Urinary bladder (tissue), 4 donors: Measurements from ENCODE around the gene RAMACL. TPM values are rescaled to one million over a fixed set of nuclear protein-coding genes. Genes with fewer than 3 reads are reported as not detected.

Source experiments
- DNase-seq: peaks from one replicate; pipeline ENCODE4 v3.0.0-alpha.2; 2015; ENCODE audit errors: extremely low spot score
- H3K27ac ChIP-seq: one replicate; pipeline ENCODE4 v1.5.1; 2013; ENCODE audit warnings: low read depth, mild to moderate bottlenecking, moderate library complexity
- H3K36me3 ChIP-seq: one replicate; pipeline ENCODE4 v1.6.1; 2013; ENCODE audit warnings: mild to moderate bottlenecking, moderate library complexity; ENCODE audit not compliant: insufficient read depth
- H3K4me1 ChIP-seq: one replicate; pipeline ENCODE4 v1.6.1; 2013; ENCODE audit warnings: mild to moderate bottlenecking, moderate library complexity; ENCODE audit not compliant: insufficient read depth
- H3K4me3 ChIP-seq: one replicate; pipeline ENCODE4 v1.5.1; 2013; ENCODE audit warnings: low read depth, low read length
- WGBS: extraction: QIAGEN DNeasy Blood & Tissue Kit; methylation state at CpG from one replicate; pipeline ENCODE4 v1.1.7; 2013; 5-methylcytosine and 5-hydroxymethylcytosine counted together
- polyA plus RNA-seq: library from polyadenylated mRNA; stranded (reverse); fragments of 200-250 nt; gene quantifications from one replicate; pipeline ENCODE4 v1.2.3, GENCODE V29; 2013
- total RNA-seq: library from RNA; depleted of rRNA; stranded (reverse); fragments of >200 nt; gene quantifications from one replicate; pipeline ENCODE4 v1.2.3, GENCODE V29; 2014
- donor health status: healthy with polysubstance abuse.
- donor health status: healthy.

Gene RAMACL
- total and polyA plus RNA-seq, 2 donors: 0.37 to 6.0 TPM

DNA sequence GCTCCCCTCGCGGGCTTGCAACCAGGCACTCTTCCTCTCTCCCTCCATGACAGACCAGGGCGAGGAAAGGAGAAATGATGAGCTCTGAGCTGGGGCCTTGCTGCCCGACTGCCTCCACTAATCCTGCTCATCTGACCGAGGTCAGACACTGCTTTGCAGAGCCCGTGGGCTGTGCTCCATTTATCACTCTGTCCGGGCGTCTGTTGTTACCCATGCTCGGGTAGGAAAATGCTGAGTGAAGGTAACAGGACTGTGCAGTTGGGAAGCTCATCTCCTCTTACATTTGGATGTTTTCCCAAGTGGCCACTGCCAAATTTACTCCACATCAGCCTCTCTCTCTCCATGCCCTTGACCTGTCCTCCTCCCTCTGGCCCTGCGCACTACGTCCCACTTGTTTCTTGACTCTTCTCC is 26.0 kb upstream of the RAMACL start:
- Histone ChIP-seq H3K27ac (peak overlapping the region; percentile 18), H3K36me3 (no peaks in the 10 kb centered on the region), H3K4me3 (no peak overlapping the region), H3K4me1 (no peaks in the 10 kb centered on the region)
- no peak for DNase-seq
- 70% methylated on average over 11 of the region's 11 CpGs for WGBS

DNA sequence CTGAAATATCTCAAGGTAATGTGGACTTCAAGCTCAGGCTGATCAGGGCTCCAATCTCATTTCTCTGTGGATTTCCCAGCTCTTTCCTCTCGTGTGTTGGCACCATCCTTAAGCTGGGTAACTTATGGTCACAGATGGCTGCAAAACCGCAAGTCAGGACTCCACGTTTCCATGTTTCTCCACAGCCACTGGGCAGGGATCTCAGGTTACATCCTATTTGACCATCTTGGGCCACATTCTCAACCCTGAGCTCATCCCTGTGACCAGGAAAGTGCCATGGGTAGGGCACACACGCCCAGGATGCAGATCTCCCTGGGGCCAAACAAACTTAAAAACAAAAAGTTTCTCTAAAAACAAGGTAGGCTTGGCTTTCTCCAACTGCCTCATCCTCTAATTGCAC is 25.2 kb upstream of the RAMACL start:
- H3K4me3 ChIP-seq: no peak overlapping the region
- no peaks in the 10 kb centered on the region for H3K4me1 ChIP-seq
- WGBS: 89% methylated on average over 4 of the region's 4 CpGs
- no peak for DNase-seq
- peak overlapping the region; percentile 44 for H3K27ac ChIP-seq
- no peaks in the 10 kb centered on the region for H3K36me3 ChIP-seq

DNA sequence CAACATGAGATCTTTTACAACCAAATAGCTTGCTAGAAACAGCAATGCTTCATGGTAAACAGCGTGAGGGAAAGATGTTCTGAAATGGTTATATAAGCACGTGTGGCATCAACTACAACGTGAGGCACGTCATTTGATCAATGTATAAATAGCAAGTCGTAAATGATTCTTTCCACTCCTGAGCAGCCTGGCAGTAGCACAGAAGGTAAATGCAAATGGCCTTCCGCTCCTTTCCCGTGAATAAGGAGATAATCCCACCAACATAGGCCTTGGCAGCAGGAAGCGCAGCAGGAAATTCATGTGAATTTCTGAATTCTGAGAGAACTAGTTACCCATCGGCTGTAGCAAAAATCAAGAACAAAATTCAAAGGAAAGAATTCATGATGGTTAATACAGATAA is 23.6 kb upstream of the RAMACL start:
- Histone ChIP-seq H3K27ac (no peak overlapping the region), H3K4me3 (no peak overlapping the region)
- 76% methylated on average over 9 of the region's 9 CpGs for WGBS

DNA sequence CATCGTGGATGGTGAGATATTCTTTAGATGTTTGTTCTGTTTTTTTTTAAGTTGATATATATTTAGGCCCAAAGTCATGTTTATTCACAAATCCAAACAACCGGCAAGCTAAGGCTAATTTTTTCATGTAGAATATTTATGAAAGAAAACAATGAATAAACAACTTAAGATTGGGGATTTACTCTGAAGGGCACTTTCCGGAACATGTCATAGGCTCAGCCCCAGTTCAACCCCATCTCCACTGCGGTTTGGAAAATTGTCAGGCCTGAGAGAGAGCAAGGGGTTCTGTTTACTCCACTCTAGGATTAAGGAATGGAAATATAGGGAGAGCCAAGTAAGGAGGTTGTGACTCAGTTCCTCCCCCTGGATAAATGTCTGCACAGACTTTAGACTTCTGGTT is 22.3 kb upstream of the RAMACL start:
- DNase-seq: no peak
- 29% methylated on average over 4 of the region's 4 CpGs for WGBS
- Histone ChIP-seq H3K27ac (no peak overlapping the region), H3K4me3 (no peak overlapping the region), H3K36me3 (no peaks in the 10 kb centered on the region), H3K4me1 (no peaks in the 10 kb centered on the region)

More for the DNA sequence above, 23.6 kb upstream of the RAMACL start:
- no peaks in the 10 kb centered on the region for H3K4me1 ChIP-seq
- DNase-seq: no peak
- no peaks in the 10 kb centered on the region for H3K36me3 ChIP-seq

DNA sequence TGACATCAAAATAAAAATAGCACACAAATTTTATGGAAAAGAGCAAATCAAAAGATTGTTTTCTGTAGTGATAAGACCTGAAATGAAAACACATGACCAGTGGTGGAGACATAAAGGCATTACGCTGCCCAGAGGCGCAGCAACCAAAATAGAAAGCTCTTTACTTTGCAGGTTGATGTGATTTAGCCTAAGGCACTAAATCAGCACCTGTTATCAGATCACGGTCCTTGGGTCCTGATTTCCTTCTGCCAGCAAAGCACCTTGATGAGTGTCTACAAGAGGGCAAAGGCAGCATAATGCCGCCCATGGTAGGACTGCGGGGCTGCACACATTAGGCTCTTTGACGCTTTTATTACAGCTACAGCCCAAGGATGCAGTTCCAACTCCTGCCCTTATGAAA is 19.3 kb upstream of the RAMACL start:
- no peak overlapping the region for H3K27ac ChIP-seq
- H3K4me1 ChIP-seq: no peaks in the 10 kb centered on the region
- H3K4me3 ChIP-seq: no peak overlapping the region
- no peaks in the 10 kb centered on the region for H3K36me3 ChIP-seq
- 93% methylated on average over 6 of the region's 6 CpGs for WGBS
- no peak for DNase-seq

DNA sequence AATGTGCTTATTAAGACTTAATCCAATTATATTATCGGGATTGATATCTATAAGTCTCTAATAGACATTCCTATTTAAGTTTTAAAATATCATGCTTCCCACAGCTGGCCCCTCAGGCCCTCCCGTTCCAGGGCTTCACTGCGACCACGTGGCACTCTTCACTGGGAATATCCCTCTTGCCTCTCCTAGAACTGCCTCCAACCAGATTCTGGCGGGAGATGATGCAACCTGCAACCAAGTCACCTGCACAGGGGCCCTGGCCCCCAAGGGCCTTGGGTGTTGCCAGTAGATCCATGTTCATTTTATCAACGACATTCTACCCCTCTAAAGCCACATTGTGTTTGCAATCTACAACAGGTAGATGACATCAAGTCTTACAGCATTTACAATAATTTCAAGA is 18.4 kb upstream of the RAMACL start:
- 92% methylated on average over 6 of the region's 6 CpGs for WGBS
- no peak for DNase-seq
- H3K36me3 ChIP-seq: no peaks in the 10 kb centered on the region
- no peaks in the 10 kb centered on the region for H3K4me1 ChIP-seq
- H3K4me3 ChIP-seq: no peak overlapping the region
- H3K27ac ChIP-seq: no peak overlapping the region

DNA sequence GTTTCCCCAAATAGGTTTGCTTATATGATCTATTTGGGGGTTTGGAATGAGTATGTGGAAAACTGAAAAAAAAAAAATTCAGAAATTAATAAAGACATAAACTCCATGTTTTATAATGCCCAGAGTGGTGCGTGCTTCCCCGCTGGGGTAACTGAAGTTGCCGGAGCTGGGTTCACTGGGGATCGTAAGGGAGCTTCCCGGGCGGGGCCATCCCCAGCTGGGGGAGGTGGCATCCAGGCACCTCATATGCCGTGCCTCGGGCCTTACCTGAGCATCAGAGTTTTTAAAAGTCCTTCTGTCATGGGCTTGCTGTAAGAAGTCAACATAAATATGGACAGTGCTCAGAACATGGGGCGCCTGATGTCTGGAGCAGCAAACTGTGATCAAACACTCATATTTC is 17.9 kb upstream of the RAMACL start:
- no peaks in the 10 kb centered on the region for H3K36me3 ChIP-seq
- H3K27ac ChIP-seq: no peak overlapping the region
- no peak overlapping the region for H3K4me3 ChIP-seq
- WGBS: 97% methylated on average over 9 of the region's 9 CpGs
- no peak for DNase-seq
- no peaks in the 10 kb centered on the region for H3K4me1 ChIP-seq

DNA sequence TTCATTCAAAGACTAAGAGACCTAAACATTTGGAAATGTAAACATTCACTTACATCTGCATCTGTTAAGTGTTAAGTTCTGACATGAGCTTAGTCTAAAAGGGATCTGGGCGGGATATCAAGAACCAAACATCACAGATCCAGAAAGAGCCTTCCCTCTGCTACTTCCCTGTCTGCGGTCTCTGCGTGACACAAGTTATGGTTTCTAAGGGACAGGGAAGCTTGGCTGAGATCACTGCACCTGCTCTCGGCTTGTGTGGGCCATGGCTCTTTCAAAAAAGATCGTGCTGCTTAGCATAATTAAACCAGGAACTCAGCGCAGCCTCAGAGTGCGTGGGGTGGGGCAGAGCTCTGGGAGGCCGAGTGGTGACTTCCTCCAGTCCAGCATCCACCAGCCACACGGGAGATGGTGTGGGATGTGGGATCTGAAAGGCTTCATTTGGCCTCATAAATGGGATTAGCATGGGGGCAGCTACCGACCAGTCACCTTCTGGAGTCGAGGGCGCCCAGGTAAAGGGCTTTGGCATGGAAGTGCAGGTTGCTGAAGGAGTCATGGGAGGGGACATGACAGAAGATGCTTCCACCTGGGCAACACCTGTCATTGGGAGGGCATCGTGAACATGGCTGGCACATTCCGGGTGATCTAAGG is 16.7 kb upstream of the RAMACL start:
- DNase-seq: no peak
- WGBS: 61% methylated on average over 14 of the region's 14 CpGs
- H3K36me3 ChIP-seq: no peaks in the 10 kb centered on the region
- H3K27ac ChIP-seq: no peak overlapping the region
- no peak overlapping the region for H3K4me3 ChIP-seq
- no peaks in the 10 kb centered on the region for H3K4me1 ChIP-seq

DNA sequence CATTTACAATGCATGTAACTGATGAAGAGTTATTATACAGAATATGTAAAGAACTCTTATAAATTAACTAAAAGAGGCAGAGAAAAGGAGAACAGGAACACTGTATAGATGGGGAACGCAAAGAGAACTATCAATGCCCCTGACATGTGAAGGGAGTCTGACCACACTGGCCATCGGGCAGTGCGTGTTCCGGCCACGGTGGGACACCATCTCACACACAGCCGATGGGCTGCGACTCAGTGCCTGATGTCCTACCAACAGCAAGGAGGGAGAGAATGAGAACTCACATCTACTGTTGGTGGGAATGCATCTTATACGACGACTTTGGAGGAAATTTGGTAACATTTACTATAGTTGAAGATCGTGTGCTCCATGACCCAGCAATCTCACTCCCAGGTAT is 15.5 kb upstream of the RAMACL start:
- 98% methylated on average over 10 of the region's 10 CpGs for WGBS
- Histone ChIP-seq H3K4me1 (no peaks in the 10 kb centered on the region), H3K36me3 (no peaks in the 10 kb centered on the region), H3K4me3 (no peak overlapping the region), H3K27ac (no peak overlapping the region)
- no peak for DNase-seq

DNA sequence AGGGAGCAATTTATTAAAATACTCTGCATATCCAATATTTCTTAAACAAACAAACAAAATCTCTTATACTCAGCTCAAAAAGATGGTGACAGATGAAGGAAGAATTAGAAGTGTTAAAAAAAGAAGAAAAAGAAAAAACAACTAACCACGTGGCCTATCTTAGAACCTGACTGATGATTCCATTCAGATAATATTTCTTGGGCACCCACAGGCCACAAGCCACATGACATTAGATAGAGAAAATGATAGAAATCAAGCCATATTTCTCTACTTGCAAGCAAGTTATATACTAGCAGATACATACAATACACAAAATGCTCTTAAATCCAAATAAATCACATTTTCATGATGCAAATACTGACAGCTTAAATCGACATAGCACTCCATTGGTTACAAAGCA is 14.5 kb upstream of the RAMACL start:
- no peak overlapping the region for H3K4me3 ChIP-seq
- no peak for DNase-seq
- no peak overlapping the region for H3K27ac ChIP-seq
- no peaks in the 10 kb centered on the region for H3K36me3 ChIP-seq
- 76% methylated on average over 2 of the region's 2 CpGs for WGBS
- no peaks in the 10 kb centered on the region for H3K4me1 ChIP-seq

DNA sequence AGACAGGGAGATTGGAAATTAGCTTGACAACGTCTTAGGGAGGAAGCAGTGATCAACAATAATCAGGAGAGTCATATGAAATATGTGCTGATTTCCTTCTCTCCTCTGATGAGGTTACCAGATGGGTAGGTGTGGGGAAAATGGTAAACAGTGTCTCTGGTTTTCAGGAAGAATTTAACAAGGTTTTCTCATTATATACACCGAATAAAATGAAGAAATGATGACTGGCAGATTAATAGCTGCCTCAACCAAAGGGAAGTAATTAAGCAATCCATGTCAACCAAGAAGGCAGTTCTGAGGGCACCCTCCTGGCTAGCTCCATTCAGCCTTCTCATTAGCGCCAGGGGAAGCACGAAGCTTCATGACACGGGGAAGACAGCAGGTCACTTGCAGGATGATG is 12.7 kb upstream of the RAMACL start:
- Histone ChIP-seq H3K4me1 (no peaks in the 10 kb centered on the region), H3K27ac (peak overlapping the region; percentile 48), H3K4me3 (no peak overlapping the region), H3K36me3 (no peaks in the 10 kb centered on the region)
- WGBS: 82% methylated on average over 5 of the region's 5 CpGs
- DNase-seq: no peak

DNA sequence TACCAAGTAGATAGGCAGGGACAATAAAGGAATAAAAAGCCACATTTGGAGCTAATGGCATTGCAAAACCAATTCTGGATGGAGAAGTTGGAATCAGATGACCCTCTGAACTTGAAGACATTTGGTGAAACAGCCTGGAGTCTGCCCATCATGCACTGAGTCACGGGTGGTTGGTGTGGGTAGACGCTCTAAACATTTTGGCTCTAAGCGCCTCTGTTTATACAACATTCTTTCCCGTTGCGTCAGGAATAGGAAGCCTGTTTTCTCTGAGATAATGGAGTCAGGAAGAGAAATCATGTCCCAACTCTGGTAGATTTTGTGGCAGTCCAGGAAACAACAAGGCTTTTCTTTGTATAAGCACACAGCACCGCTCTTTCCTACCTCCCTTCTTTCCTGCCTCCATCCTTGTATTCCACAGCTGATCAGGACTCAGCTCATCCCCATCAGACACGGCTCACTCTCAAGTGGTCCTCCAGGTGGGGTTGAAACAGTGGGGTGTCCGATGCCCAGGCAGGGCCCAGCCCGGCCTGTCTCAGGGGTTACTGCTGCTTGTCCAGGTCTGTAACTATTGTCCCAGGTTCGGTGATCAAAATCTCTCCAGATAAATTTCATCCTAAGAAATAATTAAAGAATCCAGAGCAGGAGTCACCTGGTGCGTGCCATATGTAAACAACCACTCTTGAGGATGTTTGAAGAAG is 12.1 kb upstream of the RAMACL start:
- H3K36me3 ChIP-seq: no peaks in the 10 kb centered on the region
- DNase-seq: no peak
- no peak overlapping the region for H3K4me3 ChIP-seq
- H3K27ac ChIP-seq: peak overlapping the region; percentile 48
- no peaks in the 10 kb centered on the region for H3K4me1 ChIP-seq
- 54% methylated on average over 11 of the region's 11 CpGs for WGBS

DNA sequence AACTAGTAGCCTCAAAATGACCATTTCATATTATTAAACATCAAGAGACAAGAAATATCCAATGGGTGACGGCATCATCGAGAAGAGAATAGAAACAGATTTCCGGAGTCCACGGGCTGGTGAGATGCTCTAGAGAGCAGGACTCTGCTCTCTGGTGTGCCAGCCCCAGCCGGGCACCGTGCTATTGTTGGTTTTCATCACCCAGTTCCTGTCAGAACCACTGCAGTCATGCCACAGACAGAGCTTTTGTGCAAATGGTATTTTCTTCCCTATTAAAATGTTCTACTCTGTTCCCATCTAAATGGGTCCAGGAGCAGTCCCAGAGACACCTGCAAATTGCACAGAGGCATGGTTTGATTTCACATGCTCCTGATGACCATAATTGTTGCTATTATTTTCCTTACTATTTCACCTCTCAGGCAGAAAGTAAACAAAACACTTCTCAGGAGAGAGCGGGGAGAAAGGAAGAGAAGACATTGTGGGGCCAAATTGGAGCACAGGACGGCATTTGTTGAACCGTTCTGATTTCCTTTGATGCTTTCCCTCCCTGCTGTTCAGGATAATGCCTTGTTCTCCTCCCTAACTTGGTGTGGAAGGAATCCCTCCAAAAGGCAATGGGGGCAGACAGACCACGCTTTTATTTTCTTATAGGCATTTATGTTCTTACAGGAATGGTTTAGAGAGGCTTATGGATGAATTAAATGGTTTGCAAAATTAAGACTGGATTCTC is 11.4 kb upstream of the RAMACL start:
- H3K4me1 ChIP-seq: no peaks in the 10 kb centered on the region
- 77% methylated on average over 10 of the region's 10 CpGs for WGBS
- no peak for DNase-seq

More for the DNA sequence above, 11.4 kb upstream of the RAMACL start:
- no peak overlapping the region for H3K4me3 ChIP-seq
- H3K36me3 ChIP-seq: no peaks in the 10 kb centered on the region
- peak overlapping the region; percentile 70 for H3K27ac ChIP-seq
